IPS-11a (cell line): ENCODE results near the gene FMNL2.

Experiments
- H3K4me3 ChIP-seq: one replicate; pipeline ENCODE4 v1.5.1; 2013; ENCODE audit warnings: low read depth, low read length, control low read depth

The FMNL2 gene

GRCh38 chr2:152630466-152630865 is 295.5 kb downstream of the FMNL2 start:
- H3K4me3 ChIP-seq: no peak overlapping the region

- H3K4me3 ChIP-seq: no peak overlapping the region
Measured at GRCh38 chr2:152632736-152633135, 297.8 kb downstream of the FMNL2 start.

- no peak overlapping the region for H3K4me3 ChIP-seq
Measured at GRCh38 chr2:152635635-152636298, 300.8 kb downstream of the FMNL2 start.

GRCh38 chr2:152637251-152637650 is 302.3 kb downstream of the FMNL2 start:
- H3K4me3 ChIP-seq: no peak overlapping the region

- H3K4me3 ChIP-seq: no peak overlapping the region
Measured at GRCh38 chr2:152638056-152638455, 303.1 kb downstream of the FMNL2 start.

DNA sequence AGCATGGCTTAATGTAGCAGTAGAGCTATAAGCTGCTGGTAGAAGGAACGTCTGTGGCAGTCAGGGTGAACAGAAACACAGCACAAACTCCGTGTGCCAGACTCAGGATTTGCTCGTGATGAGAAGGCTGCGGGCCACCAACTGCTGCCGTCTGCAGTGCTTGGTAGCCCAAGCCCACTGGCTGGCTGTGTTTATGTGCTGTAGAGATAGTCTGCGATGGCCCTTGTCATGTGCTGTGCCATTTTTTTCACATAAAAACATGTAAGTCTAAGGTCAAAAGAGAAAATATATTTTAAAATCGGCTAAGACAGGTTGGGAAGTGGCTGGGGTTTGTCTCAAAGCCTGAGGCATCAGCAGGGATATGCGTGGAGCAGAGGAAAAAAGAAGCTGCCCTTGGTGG is 303.6 kb downstream of the FMNL2 start:
- H3K4me3 ChIP-seq: no peak overlapping the region

DNA sequence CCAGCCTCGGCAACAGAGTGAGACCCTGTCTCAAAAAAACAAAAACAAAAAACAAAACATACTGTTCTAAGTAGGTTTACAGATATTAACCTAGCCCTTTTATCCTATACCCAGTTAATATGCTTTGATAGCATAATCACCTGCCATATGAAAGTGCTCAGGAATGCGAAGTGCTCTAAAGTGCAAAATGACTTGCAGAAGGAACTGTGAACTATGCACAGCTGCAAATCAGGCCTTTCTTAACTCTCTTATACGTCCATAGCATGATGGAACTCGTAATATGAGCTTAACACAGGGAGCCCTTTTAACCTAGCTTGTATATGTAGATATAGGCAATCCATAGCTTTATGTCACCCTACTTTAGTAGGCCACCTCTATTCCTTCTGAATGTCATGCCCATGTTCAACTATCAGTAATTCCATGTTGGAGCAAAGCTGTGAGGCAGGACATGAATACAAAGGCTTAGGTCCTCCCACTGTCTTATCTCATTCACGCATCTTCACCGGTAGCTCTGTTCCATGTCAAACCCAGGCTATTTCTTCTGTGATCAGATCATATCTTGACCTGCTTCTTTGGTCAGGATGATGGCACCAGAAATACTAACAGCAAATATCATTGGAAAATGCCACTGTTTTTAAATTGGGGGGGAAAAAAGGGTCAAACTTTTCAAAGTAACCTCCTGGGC is 309.4 kb downstream of the FMNL2 start:
- H3K4me3 ChIP-seq: no peak overlapping the region

DNA sequence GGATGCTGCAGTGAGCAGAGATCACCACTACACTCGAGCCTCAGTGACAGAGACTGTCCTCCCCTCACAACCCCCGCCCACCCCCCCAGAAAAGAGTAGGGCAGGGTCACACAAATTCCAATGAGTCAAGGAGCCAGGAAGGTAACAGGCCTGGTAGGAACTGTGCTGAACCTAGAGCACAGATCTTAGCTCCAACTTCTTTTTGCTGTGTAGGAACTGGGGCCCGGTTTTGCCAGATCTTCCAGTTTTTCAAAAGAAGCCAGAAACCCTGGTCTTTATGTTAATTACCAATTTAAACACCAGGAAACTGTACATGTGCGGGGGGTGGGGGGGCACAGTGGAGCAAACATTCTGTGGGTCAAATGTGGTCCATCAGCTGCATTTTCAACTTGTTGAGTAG is 311.3 kb downstream of the FMNL2 start:
- no peak overlapping the region for H3K4me3 ChIP-seq

GRCh38 chr2:152646775-152647174 is 311.8 kb downstream of the FMNL2 start:
- no peak overlapping the region for H3K4me3 ChIP-seq

DNA sequence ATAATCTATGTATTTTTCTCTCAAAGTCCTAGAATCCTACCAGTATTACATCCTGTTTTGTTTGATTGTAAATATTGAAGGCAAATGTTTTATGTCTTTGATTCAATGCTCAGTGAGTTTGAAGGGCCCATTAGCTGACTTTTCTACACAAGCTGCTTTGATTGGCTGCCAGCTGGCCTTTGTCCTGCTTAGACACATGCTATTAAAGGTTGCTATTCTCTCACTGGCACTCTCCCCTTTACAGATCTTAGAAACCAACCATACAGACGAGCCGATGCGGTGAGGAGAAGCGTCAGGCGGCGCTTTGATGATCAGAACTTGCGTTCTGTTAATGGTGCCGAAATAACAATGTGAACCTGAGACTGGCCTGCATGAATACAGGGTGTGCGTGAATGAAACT is 312.6 kb downstream of the FMNL2 start:
- no peak overlapping the region for H3K4me3 ChIP-seq

GRCh38 chr2:152648336-152648735 is 313.4 kb downstream of the FMNL2 start:
- no peak overlapping the region for H3K4me3 ChIP-seq

- no peak overlapping the region for H3K4me3 ChIP-seq
Measured at GRCh38 chr2:152649997-152650396, 315.0 kb downstream of the FMNL2 start.

- H3K4me3 ChIP-seq: no peak overlapping the region
Measured at GRCh38 chr2:152650768-152651371, 315.9 kb downstream of the FMNL2 start.

- H3K4me3 ChIP-seq: no peak overlapping the region
Measured at GRCh38 chr2:152651834-152652233, 316.9 kb downstream of the FMNL2 start.

DNA sequence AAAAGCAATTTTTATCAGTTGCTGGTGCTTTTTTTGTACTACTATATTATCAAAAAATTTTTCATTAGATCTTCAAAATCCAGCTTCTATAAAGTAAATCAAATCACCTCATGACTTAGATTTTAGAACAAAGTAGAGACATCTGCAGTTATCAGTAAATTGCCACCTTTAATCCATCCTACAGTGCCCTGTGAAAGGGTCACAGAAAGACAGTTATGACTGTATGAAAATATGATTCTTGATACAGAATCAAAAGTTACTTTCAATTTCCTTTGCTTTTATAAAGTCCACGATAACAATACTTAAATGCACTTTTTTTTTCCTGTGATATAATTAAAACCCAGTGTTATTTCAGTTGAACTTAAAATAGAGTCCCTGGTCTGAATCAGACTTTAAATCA is 320.9 kb downstream of the FMNL2 start:
- no peak overlapping the region for H3K4me3 ChIP-seq

GRCh38 chr2:152657043-152657442 is 322.1 kb downstream of the FMNL2 start:
- no peak overlapping the region for H3K4me3 ChIP-seq

DNA sequence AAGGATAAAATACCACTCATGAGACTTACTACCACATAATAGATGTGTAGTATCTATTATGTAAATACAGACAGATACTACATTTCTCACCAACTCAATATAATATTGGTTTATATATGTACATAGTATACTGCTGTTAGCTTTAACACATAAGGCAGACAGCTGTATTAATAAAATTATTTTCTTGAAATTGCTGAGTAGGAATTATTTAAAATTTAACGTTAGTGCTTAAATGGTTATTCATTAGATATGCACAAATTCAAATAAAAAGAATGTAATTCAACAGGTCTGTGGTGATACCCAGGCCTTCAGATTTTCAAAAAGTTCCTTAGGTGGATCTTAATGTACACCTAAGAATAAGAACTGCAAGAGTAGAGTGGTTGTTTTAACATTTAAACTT is 323.2 kb downstream of the FMNL2 start:
- no peak overlapping the region for H3K4me3 ChIP-seq

- no peak overlapping the region for H3K4me3 ChIP-seq
Measured at GRCh38 chr2:152661076-152661475, 326.1 kb downstream of the FMNL2 start.

DNA sequence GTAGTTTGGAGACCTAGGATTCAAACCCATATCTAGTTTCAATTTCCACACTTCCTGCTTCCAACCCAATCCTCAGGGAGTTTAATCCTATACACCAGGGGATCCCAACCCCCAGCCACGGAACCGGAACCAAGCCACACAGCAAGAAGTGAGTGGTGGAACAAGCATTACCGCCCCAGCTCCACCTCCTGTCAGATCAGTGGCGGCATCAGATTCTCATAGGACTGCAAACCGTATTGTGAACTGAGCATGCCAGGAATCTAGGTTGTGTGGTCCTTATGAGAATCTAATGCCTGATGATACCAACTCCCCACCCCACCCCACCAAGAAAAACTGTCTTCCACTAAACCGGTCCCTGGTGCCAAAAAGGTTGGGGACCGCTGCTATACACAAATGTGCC is 329.8 kb downstream of the FMNL2 start:
- no peak overlapping the region for H3K4me3 ChIP-seq

DNA sequence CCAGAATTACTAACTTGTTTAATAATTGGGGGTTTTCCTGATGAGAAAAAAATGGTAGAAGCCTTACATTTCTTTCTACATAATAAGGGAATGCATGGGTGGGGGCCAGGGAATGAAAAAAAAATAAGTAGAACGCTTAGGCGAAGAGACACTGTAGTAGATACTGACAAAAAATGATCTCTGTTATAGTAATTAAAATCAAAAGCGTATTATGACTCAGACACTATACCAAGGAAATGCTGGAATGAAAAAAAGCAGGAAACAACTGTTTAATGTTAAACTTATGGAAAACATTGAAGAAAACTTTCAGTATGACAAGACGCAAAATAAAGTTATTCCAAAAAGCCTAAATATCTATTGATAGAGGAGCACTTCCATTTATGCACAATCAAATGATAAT is 339.4 kb downstream of the FMNL2 start:
- no peak overlapping the region for H3K4me3 ChIP-seq

DNA sequence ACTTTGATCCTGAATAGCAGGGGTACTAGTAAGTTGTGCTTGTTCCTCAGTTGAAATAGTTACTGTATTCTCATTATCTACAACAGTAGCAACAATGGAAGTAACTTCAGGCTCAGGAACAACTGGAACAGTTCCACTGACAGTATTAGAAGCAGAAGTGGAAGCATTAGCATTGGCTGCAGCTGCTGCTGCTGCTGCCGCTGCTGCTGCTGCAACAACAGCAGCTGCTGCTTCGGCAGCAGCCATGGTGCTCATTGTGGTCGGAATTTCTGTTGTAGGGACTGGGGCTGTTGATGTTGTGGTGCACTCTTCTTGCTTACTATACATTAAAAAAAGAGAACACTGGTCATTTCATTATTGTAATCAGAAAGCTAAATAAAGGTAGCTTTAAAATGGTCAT is 341.5 kb downstream of the FMNL2 start:
- no peak overlapping the region for H3K4me3 ChIP-seq

- H3K4me3 ChIP-seq: no peak overlapping the region
Measured at GRCh38 chr2:152678808-152679207, 343.8 kb downstream of the FMNL2 start.
